ENCODE measurements around the gene IQSEC1.
A peak's percentile ranks its signal among the peaks of the same experiment; 100 is the strongest.

The IQSEC1 gene

GRCh38 chr3:12898965-12899755 lies 174.1 kb downstream of the IQSEC1 start:
- no peak for FAIRE-seq
- DNase-seq (ENCODE audit: insufficient read length, low spot score): no peak
- no peak for TF ChIP-seq POLR2A (IDR thresholded peaks at IDR 0.05; ENCODE audit: low read depth, low read length)

DNA sequence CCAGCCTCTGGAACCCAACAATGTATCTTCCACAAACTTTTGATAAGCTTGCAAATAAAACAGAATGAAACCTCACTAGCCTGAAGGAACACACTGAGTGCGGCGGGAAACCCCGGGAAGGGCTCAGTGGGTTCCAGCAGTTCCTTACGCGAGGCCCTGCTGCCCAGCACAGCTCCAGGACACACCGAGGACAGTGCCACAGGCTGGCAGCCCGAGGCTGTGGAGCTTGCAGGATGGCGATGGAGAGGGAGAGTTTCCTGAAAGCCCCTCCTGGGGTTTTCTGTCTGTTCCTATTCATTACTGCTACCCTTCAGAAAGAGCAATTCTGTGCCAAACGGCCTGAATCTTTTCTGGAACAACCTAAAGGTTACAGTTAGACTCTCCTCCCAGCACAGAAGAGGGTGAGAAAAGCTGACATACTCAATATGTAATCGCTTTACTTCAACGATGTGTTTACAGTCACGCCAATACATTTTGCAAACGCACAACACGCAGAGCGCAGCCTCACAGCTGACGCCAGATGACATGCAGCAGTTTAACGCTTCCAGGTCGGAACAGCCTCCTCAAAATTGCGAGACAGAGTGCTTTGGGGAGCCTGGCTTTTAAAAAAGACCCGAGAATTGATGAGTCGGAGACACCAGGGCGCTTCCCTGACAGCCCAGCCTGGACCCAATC lies 174.8 kb downstream of the IQSEC1 start:
- DNase-seq (ENCODE audit: insufficient read length, low spot score) (no peak), FAIRE-seq (no peak)
- TF ChIP-seq POLR2A (IDR thresholded peaks at IDR 0.05; ENCODE audit: low read depth, low read length): no peak

DNA sequence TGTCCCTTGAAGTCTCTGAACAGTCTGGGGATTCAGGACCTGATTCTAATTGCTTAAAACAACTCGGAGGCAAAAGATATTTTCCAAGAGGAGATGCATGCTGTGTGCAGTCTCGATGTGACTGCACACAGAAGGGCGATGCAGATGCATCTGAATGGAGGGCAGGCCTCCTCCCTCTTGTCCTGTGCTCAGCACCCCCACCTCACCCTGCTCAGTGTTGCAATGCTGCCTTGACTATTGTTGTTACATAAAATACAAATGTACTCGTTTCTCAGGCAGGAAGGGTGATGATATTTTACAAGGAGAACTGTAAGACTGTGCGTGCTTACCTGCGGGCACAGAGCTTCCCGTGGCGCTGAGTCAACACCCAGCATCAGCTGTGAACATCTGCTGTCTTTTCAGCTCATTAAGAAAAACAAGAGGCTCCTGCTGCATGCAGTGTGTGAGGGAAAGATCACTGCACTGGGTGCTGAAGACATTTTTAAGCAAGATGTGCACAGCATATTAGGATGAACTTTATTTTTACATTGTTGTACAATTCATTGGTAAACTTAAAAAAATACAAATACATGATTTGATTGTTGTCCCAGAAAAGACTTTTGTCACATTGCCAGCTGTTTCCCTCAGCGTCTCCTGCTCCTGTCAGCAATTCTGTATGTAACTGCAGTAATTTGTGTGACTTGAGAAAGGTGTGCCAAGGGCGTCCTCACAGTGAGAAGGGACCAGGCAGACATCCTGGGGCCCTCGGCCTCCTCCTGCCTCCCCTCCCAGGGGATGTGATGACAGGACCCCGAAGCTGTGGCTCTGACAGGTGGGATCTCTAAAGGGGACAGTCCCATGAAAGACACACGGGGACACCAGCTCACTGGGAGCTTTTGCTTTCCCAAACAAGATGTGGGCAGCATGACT lies 175.6 kb downstream of the IQSEC1 start:
- no peak for FAIRE-seq
- TF ChIP-seq POLR2A (IDR thresholded peaks at IDR 0.05; ENCODE audit: low read depth, low read length): no peak
- DNase-seq (ENCODE audit: insufficient read length, low spot score): no peak

GRCh38 chr3:12896063-12896985 lies 176.9 kb downstream of the IQSEC1 start:
- TF ChIP-seq POLR2A (IDR thresholded peaks at IDR 0.05; ENCODE audit: low read depth, low read length): no peak
- FAIRE-seq: no peak
- no peak for DNase-seq (ENCODE audit: insufficient read length, low spot score)

- TF ChIP-seq POLR2A (IDR thresholded peaks at IDR 0.05; ENCODE audit: low read depth, low read length): no peak
- FAIRE-seq: no peak
- no peak for DNase-seq (ENCODE audit: insufficient read length, low spot score)
These were observed 177.7 kb downstream of the IQSEC1 start for GRCh38 chr3:12895391-12896062.

DNA sequence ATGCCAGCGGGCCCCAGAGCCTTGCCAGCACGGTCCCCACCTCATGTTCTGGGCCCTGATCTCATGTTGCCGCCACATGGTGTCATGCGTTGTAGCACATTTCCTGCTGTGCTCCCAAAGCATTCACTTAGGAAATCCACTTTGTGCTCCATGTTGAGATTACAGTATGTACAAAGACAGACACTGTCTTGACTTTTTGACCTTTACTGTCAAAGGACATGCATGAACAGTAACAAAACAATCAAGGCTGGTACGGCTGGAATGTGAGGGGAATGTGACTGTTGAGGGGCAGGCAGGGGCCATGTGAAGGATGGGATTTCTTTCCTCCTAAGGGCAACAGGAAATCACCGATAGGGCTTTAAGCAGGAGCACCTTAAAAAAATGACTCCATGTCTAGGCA lies 178.6 kb downstream of the IQSEC1 start:
- no peak for TF ChIP-seq POLR2A (IDR thresholded peaks at IDR 0.05; ENCODE audit: low read depth, low read length)
- DNase-seq (ENCODE audit: insufficient read length, low spot score) (no peak), FAIRE-seq (no peak)

- no peak for TF ChIP-seq POLR2A (IDR thresholded peaks at IDR 0.05; ENCODE audit: low read depth, low read length)
- FAIRE-seq (no peak), DNase-seq (ENCODE audit: insufficient read length, low spot score) (no peak)
These were observed 179.4 kb downstream of the IQSEC1 start for GRCh38 chr3:12893852-12894251.

GRCh38 chr3:12893247-12893646 lies 180.0 kb downstream of the IQSEC1 start:
- TF ChIP-seq POLR2A (IDR thresholded peaks at IDR 0.05; ENCODE audit: low read depth, low read length): no peak
- FAIRE-seq (no peak), DNase-seq (ENCODE audit: insufficient read length, low spot score) (no peak)

DNA sequence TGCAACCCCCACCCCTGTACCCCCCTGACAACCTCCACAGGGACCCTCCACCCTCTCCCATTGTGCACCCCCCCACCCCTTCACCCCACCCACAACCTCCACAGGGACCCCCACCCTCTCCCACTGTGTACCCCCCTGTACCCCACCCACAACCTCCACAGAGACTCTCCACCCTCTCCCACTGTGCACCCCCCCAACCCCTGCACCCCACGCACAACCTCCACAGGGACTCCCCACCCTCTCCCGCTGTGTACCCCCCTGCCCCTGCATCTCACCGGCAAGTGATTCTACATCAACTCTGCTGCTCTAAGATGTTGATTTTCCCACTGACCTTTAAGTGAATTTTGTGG lies 180.4 kb downstream of the IQSEC1 start:
- DNase-seq (ENCODE audit: insufficient read length, low spot score): no peak
- FAIRE-seq: no peak
- TF ChIP-seq POLR2A (IDR thresholded peaks at IDR 0.05; ENCODE audit: low read depth, low read length): no peak

DNA sequence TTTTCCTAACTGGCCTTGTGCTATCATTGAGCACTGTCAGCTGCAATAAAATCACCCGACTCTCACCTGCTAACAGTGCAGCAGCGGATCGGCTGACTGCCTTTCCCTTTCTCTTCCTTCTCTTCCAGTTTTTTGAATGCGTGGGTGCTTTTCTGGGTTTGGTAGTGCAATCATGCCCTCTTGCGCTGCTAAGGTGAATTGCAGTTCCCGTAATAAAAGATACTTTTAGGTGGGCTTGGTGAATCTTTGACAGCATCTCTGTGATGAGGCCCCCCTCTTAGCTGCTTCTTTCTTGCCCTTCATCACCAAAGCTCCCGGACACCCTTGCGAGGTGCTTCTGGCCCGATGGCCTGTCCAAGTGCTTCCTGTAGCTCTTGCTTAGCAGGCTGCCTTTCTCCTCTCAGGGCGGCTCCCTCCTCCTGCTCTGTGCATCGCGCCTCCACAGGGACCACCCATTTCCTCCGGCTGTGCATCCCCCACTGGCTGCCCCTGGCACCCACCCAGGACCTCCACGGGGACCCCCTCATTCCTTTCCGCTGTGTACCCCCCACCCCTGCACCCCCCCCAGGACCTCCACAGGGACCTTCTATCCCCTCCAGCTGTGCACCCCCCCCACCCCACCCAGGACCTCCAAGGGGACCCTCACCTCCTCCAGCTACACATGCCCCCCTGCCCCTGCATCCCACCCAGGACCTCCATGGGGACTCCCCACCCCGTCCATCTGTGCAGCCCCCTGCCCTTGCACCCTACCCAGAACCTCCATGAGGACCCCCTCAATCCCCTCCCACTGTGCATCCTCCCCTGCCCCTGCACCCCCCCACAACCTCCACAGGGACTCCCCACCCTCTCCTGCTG lies 181.0 kb downstream of the IQSEC1 start:
- FAIRE-seq: no peak

DNA sequence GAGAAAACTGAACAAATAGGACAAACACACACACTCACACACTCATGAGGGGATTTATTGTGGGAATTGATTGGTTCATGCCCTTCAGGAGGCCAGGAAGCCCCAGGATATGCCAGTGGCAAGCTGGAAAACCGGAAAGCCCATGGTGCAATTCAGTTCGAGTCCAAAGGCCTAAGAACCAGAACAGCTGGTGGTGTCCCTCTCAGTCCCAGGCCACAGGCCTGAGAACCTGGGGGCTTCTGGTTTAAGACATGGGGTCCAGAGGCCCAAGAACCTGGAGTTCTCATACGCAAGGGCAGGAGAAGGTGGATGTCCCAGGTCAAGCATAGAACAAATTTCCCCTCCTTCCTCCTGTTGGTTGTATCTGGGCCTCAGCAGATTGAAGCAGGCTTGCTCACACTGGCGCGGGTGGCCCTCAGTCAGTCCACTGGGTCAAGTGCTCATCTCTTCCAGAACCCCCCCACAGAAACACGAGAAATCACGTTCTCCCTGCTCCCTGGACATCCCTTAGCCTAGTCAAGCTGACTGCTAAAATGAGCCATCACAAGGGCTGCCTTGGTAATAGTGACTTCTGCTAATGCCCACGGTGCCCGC lies 181.7 kb downstream of the IQSEC1 start:
- FAIRE-seq (no peak), DNase-seq (ENCODE audit: insufficient read length, low spot score) (no peak)
- TF ChIP-seq POLR2A (IDR thresholded peaks at IDR 0.05; ENCODE audit: low read depth, low read length): no peak

More for the DNA sequence above, 181.0 kb downstream of the IQSEC1 start:
- DNase-seq (ENCODE audit: insufficient read length, low spot score): peak; percentile 61
- no peak for TF ChIP-seq POLR2A (IDR thresholded peaks at IDR 0.05; ENCODE audit: low read depth, low read length)

All from H54 (cell line).